WTC11 (cell line): ENCODE measurements around the gene HMBS. TPM values are rescaled to one million over a fixed set of nuclear protein-coding genes. Genes with fewer than 3 reads are reported as not detected.

Experiments used
- ATAC-seq: fragments of 200-7000 bp; cut with Tn5 transposase; 2 replicates; pipeline ENCODE4 v1.10.0; 2021; ENCODE audit warnings: mild to moderate bottlenecking, moderate library complexity
- CTCF ChIA-PET: fragments of 300-600 bp; sonication (Branson Sonifier 250); formaldehyde crosslinking; loops from one replicate; lab custom pipeline; 2021; ENCODE audit warnings: antibody characterized with exemption; lab: Charles Lee
- POLR2A ChIA-PET: fragments of 350-600 bp; sonication (Branson Sonifier 250); formaldehyde crosslinking; loops from one replicate; lab custom pipeline; 2021; ENCODE audit warnings: antibody characterized with exemption; lab: Charles Lee
- DNase-seq: peaks from one replicate; pipeline ENCODE4 v3.0.0; 2021; ENCODE audit warnings: low spot score
- H3K27ac Mint-ChIP-seq: 2 replicates; pipeline ENCODE4 v1.8.0; 2021; ENCODE audit warnings: mixed read lengths
- H3K27me3 Mint-ChIP-seq: 2 replicates; pipeline ENCODE4 v1.8.0; 2021; ENCODE audit warnings: low read depth, mild to moderate bottlenecking, moderate library complexity, mixed read lengths
- H3K36me3 Mint-ChIP-seq: 2 replicates; pipeline ENCODE4 v1.8.0; 2021; ENCODE audit warnings: mixed read lengths
- H3K4me1 Mint-ChIP-seq: 2 replicates; pipeline ENCODE4 v1.8.0; 2022; ENCODE audit warnings: mixed read lengths
- H3K4me3 Mint-ChIP-seq: 2 replicates; pipeline ENCODE4 v1.8.0; 2021; ENCODE audit warnings: mild to moderate bottlenecking, moderate library complexity, mixed read lengths
- H3K9me3 Mint-ChIP-seq: 2 replicates; pipeline ENCODE4 v1.8.0; 2021; ENCODE audit warnings: mixed read lengths
- ARID4B ChIP-seq: sonication (generic); formaldehyde crosslinking; IDR thresholded peaks from 2 replicates; pipeline ENCODE4 v1.8.0; 2023; ENCODE audit warnings: missing genetic modification reagents, mild to moderate bottlenecking, borderline replicate concordance
- ATF6 ChIP-seq: sonication (generic); formaldehyde crosslinking; IDR thresholded peaks from 2 replicates; pipeline ENCODE4 v1.8.1; 2023; ENCODE audit warnings: mild to moderate bottlenecking, missing genetic modification reagents
- E2F5 ChIP-seq: sonication (generic); formaldehyde crosslinking; IDR thresholded peaks from 2 replicates; pipeline ENCODE4 v1.8.1; 2022; ENCODE audit warnings: mild to moderate bottlenecking, moderate library complexity, missing genetic modification reagents
- FOXK1 ChIP-seq: sonication (generic); formaldehyde crosslinking; IDR thresholded peaks from 2 replicates; pipeline ENCODE4 v1.8.0; 2022; ENCODE audit warnings: mild to moderate bottlenecking, moderate library complexity, missing genetic modification reagents
- FOXP1 ChIP-seq: sonication (generic); formaldehyde crosslinking; IDR thresholded peaks from 2 replicates; pipeline ENCODE4 v1.8.0; 2022; ENCODE audit warnings: missing genetic modification reagents, mild to moderate bottlenecking, moderate library complexity, borderline replicate concordance
- FOXP4 ChIP-seq: sonication (generic); formaldehyde crosslinking; IDR thresholded peaks from 2 replicates; pipeline ENCODE4 v1.8.0; 2022; ENCODE audit warnings: mild to moderate bottlenecking, missing genetic modification reagents
- IRF1 ChIP-seq: sonication (generic); formaldehyde crosslinking; IDR thresholded peaks from 2 replicates; pipeline ENCODE4 v1.8.0; 2023; ENCODE audit warnings: missing genetic modification reagents
- MAX ChIP-seq: sonication (generic); formaldehyde crosslinking; IDR thresholded peaks from 2 replicates; pipeline ENCODE4 v1.8.0; 2022; ENCODE audit warnings: mild to moderate bottlenecking, missing genetic modification reagents
- MYBL2 ChIP-seq: sonication (generic); formaldehyde crosslinking; IDR thresholded peaks from 2 replicates; pipeline ENCODE4 v1.8.1; 2023; ENCODE audit warnings: mild to moderate bottlenecking, moderate library complexity, missing genetic modification reagents
- NFYB ChIP-seq: sonication (generic); formaldehyde crosslinking; conservative IDR thresholded peaks from 2 replicates; pipeline ENCODE4 v1.8.0; 2022; ENCODE audit warnings: low read depth, missing genetic modification reagents
- RORB ChIP-seq: fragments of 250-450 bp; sonication (Bioruptor Pico); IDR thresholded peaks from 2 replicates; pipeline ENCODE4 v1.9.0; 2021; ENCODE audit warnings: mild to moderate bottlenecking
- SMAD3 ChIP-seq: sonication (generic); formaldehyde crosslinking; IDR thresholded peaks from 2 replicates; pipeline ENCODE4 v1.8.0; 2022; ENCODE audit warnings: missing genetic modification reagents, mild to moderate bottlenecking, borderline replicate concordance
- SP1 ChIP-seq: sonication (generic); formaldehyde crosslinking; conservative IDR thresholded peaks from 2 replicates; pipeline ENCODE4 v1.8.1; 2022; ENCODE audit warnings: missing genetic modification reagents
- TEAD1 ChIP-seq: sonication (generic); formaldehyde crosslinking; IDR thresholded peaks from 2 replicates; pipeline ENCODE4 v1.8.0; 2022; ENCODE audit warnings: mild to moderate bottlenecking, missing genetic modification reagents
- USF1 ChIP-seq: sonication (generic); formaldehyde crosslinking; IDR thresholded peaks from 2 replicates; pipeline ENCODE4 v1.8.0; 2022; ENCODE audit warnings: mild to moderate bottlenecking, missing genetic modification reagents
- USF2 ChIP-seq: sonication (generic); formaldehyde crosslinking; IDR thresholded peaks from 2 replicates; pipeline ENCODE4 v1.8.1; 2023; ENCODE audit warnings: mild to moderate bottlenecking, missing genetic modification reagents, moderate library complexity
- ZBTB21 ChIP-seq: sonication (generic); formaldehyde crosslinking; IDR thresholded peaks from 2 replicates; pipeline ENCODE4 v1.8.1; 2023; ENCODE audit warnings: mild to moderate bottlenecking, missing genetic modification reagents, borderline replicate concordance
- ZNF219 ChIP-seq: sonication (generic); formaldehyde crosslinking; IDR thresholded peaks from 2 replicates; pipeline ENCODE4 v1.8.0; 2023; ENCODE audit warnings: missing genetic modification reagents, mild to moderate bottlenecking, borderline replicate concordance
- ZNF232 ChIP-seq: sonication (generic); formaldehyde crosslinking; IDR thresholded peaks from 2 replicates; pipeline ENCODE4 v1.8.0; 2022; ENCODE audit warnings: mild to moderate bottlenecking, missing genetic modification reagents
- ZNF281 ChIP-seq: sonication (generic); formaldehyde crosslinking; IDR thresholded peaks from 2 replicates; pipeline ENCODE4 v1.8.0; 2023; ENCODE audit warnings: mild to moderate bottlenecking, missing genetic modification reagents
- total RNA-seq: library from RNA; stranded (reverse); gene quantifications from 3 replicates; pipeline ENCODE4 v1.2.3, GENCODE V29; 2021

HMBS gene
- total RNA-seq, 1 experiment from 2014 or later: 62.3 TPM

GRCh38 chr11:119121008-119121810 is 36.5 kb downstream of the HMBS start, which contains the start of gene HINFP:
HINFP (plus strand) TSS chr11:119121580; CDS start chr11:119126945, 5,365 bp downstream.
- H3K27me3 Mint-ChIP-seq: no peaks in the 10 kb centered on the region; the same call in 1 of the 2 replicates
- ATAC-seq (peak; percentile 97), DNase-seq (peak; percentile 100)
- no peaks in the 10 kb centered on the region for H3K9me3 Mint-ChIP-seq
- H3K36me3 Mint-ChIP-seq: peaks cover 11% of the 10 kb centered on the region
- ChIA-PET CTCF (interaction anchor here (0.7 to 2.0 kb wide), 16 partner anchors 9 to 260 kb away, joined by 3 to 11 read pairs (median 4); partner anchors contain the start of genes DPAGT1 and NLRX1), POLR2A (interaction anchor here (0.5 to 1.0 kb wide), 9 partner anchors 11 to 81 kb away, joined by 3 to 7 read pairs (median 4); partner anchors contain the start of genes C2CD2L, DPAGT1, HMBS and NHERF4)
- H3K27ac Mint-ChIP-seq: peak within 1 kb of the TSS; percentile 96
- H3K4me3 Mint-ChIP-seq: peak within 1 kb of the TSS; percentile 97
- peaks cover 19% of the 10 kb centered on the region for H3K4me1 Mint-ChIP-seq
- TF ChIP-seq ZNF281: no peak
- no peak for TF ChIP-seq RORB (CRISPR knock-in tag)
- TF ChIP-seq ZNF232 (CRISPR knock-in tag): 0 out of 2 replicates have a peak, but pooled peaks have one; percentile 51
- no peak for TF ChIP-seq E2F5 (CRISPR knock-in tag)
- TF ChIP-seq IRF1 (CRISPR knock-in tag): no peak
- peak; percentile 96 for TF ChIP-seq MAX (CRISPR knock-in tag)
- peak; percentile 95 for TF ChIP-seq NFYB (CRISPR knock-in tag)
- TF ChIP-seq USF2 (CRISPR knock-in tag): peak; percentile 99
- TF ChIP-seq USF1 (CRISPR knock-in tag): peak; percentile 99
- peak; percentile 97 for TF ChIP-seq SP1
- 0 out of 2 replicates have a peak, but pooled peaks have one; percentile 48 for TF ChIP-seq TEAD1 (CRISPR knock-in tag)
- no peak for TF ChIP-seq MYBL2 (CRISPR knock-in tag)
- no peak for TF ChIP-seq ATF6 (CRISPR knock-in tag)
- TF ChIP-seq FOXP1: peak; percentile 9; the same call in 1 of the 2 replicates
- peak; percentile 99 for TF ChIP-seq FOXK1 (CRISPR knock-in tag)
- TF ChIP-seq SMAD3 (CRISPR knock-in tag): peak; percentile 66; the same call in 1 of the 2 replicates
- TF ChIP-seq ZNF219 (CRISPR knock-in tag): no peak
- TF ChIP-seq ZBTB21 (CRISPR knock-in tag): no peak
- TF ChIP-seq ARID4B (CRISPR knock-in tag): peak; percentile 54; the same call in 1 of the 2 replicates
- TF ChIP-seq FOXP4: 0 out of 2 replicates have a peak, but pooled peaks have one; percentile 20
